Aorta (tissue), 5 donors: Measurements from ENCODE around the gene ACIN1. TPM values are rescaled to one million over a fixed set of nuclear protein-coding genes. Genes with fewer than 3 reads are reported as not detected.

ENCODE experiments used
- ATAC-seq: fragments of 200-7000 bp; cut with Tn5 transposase; one replicate; pipeline ENCODE4 v1.9.1; 2022; ENCODE audit warnings: moderate library complexity; ENCODE audit not compliant: low FRiP score
- DNase-seq, 2 donors: peaks; one replicate each; pipeline ENCODE4 v3.0.0-alpha.2; 2020
- H3K27ac ChIP-seq, 2 donors: one replicate each; pipeline ENCODE4 v1.5.1; 2013; ENCODE audit warnings: low read length in 2 of 2, mild to moderate bottlenecking in 2 of 2, moderate library complexity in 2 of 2, control low read depth in 1 of 2, inconsistent platforms in 1 of 2, low read depth in 1 of 2
- H3K27me3 ChIP-seq, 2 donors: one replicate each; pipeline ENCODE4 v1.6.1; 2013; ENCODE audit warnings: control low read depth in 1 of 2, low read length in 1 of 2, mild to moderate bottlenecking in 1 of 2, moderate library complexity in 1 of 2; ENCODE audit not compliant: insufficient read depth in 2 of 2, control insufficient read depth in 1 of 2
- H3K36me3 ChIP-seq, 2 donors: one replicate each; pipeline ENCODE4 v1.6.1; 2013; ENCODE audit warnings: control low read depth in 1 of 2, low read length in 1 of 2, mild to moderate bottlenecking in 1 of 2; ENCODE audit not compliant: insufficient read depth in 2 of 2, control insufficient read depth in 1 of 2
- H3K4me1 ChIP-seq, 2 donors: one replicate each; pipeline ENCODE4 v1.6.1; 2013; ENCODE audit warnings: low read length in 2 of 2, control low read depth in 1 of 2, mild to moderate bottlenecking in 1 of 2, moderate library complexity in 1 of 2; ENCODE audit not compliant: insufficient read depth in 2 of 2, control insufficient read depth in 1 of 2
- H3K4me3 ChIP-seq, 2 donors: one replicate each; pipeline ENCODE4 v1.5.1; 2013; ENCODE audit warnings: low read length in 2 of 2, control low read depth in 1 of 2, mild to moderate bottlenecking in 1 of 2
- H3K9me3 ChIP-seq: one replicate; pipeline ENCODE4 v1.6.1; 2013; ENCODE audit warnings: mild to moderate bottlenecking, low read length; ENCODE audit not compliant: control insufficient read depth
- WGBS, 2 donors: extraction: QIAGEN DNeasy Blood & Tissue Kit; methylation state at CpG; one replicate each; pipeline ENCODE4 v1.1.7; 2013; 5-methylcytosine and 5-hydroxymethylcytosine counted together
- intact Hi-C, 2 donors: fragments of 100-400 bp; cut with DNase I; formaldehyde crosslinking; loops; one replicate each; pipeline versions ENCODE4 v1.14.2 to v1.15.0; 2022
- polyA plus RNA-seq, 2 donors: library from polyadenylated mRNA; stranded (reverse); fragments of 200-250 nt; gene quantifications; one replicate each; pipeline ENCODE4 v1.2.3, GENCODE V29; 2013
- total RNA-seq, 2 donors: library from RNA; stranded (reverse); fragmentation: NEBNext Ultra II Directional; extraction: Animal tissue kit (Norgen Biotek cat#: 25700); gene quantifications; one replicate each; pipeline ENCODE4 v1.2.1, GENCODE V29; 2021
- donor health status: healthy with polysubstance abuse.
- donor health status: Bipolar disorder and iron deficiency.
- donor health status: DM: no; HTN: no; CAD: no.
- donor health status: DM: no; HTN: no; CAD: no.
- donor health status: DM: yes; HTN: yes; CAD: no.

Gene ACIN1
- total and polyA plus RNA-seq, 4 donors: 34.1 to 183 (median 140) TPM

DNA sequence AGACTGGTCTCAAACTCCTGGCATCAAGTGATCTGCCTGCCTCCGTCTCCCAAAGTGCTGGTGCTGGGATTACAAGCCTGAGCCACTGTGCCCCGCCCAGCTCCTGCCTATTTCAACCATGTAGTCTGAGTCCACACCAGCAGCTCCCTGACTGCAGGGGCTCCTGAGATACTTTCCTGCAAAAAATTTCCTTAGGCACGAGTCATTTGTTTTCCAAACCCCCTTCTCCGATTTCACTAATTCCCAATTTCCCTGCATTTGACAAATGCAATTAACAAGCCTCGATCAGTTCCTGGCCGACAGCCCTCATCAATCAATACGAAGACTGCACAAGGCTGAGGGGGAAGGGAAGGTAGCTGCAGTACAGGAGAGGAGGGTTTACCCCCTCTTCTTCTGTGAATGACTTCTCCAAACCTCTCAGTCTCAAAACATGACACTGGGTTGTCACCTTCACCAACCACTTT, 70.3 kb downstream of the ACIN1 start:
- H3K4me1 ChIP-seq: no peaks in the 10 kb centered on the region
- no peak overlapping the region for H3K27ac ChIP-seq
- no peak for DNase-seq
- H3K36me3 ChIP-seq: peaks cover 0 to 3% of the 10 kb centered on the region in 2 donors
- no peak overlapping the region for H3K4me3 ChIP-seq
- no peaks in the 10 kb centered on the region for H3K27me3 ChIP-seq
- intact Hi-C loops: no loop called here
- no peak for ATAC-seq
- WGBS, 2 donors: 60 to 68% methylated on average over 7 of the region's 7 CpGs
- no peaks in the 10 kb centered on the region for H3K9me3 ChIP-seq

DNA sequence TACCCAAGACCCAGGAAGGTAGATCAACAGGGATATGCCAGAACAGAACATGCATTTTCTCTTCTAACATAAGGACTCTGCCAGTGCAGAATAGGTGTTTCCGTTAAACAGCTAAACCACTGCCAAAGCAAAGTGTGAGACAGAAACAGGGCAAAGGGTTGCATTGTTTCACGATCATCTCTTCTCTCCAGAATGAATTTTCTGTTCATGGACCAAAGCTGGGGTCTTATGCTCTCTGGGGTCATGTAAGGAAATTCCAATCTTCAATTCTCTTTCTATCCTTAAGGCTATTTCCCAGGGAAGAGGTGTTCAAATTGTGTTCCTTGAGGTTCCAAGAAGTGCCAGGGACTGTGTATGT, 71.2 kb downstream of the ACIN1 start:
- Histone ChIP-seq H3K27ac (no peak overlapping the region), H3K4me1 (no peaks in the 10 kb centered on the region), H3K4me3 (no peak overlapping the region), H3K36me3 (peaks cover 0 to 3% of the 10 kb centered on the region in 2 donors), H3K9me3 (no peaks in the 10 kb centered on the region), H3K27me3 (no peaks in the 10 kb centered on the region)
- no peak for DNase-seq
- ATAC-seq: no peak
- 88 to 89% methylated on average over 2 of the region's 2 CpGs for WGBS, 2 donors
- intact Hi-C loops: no loop called here

DNA sequence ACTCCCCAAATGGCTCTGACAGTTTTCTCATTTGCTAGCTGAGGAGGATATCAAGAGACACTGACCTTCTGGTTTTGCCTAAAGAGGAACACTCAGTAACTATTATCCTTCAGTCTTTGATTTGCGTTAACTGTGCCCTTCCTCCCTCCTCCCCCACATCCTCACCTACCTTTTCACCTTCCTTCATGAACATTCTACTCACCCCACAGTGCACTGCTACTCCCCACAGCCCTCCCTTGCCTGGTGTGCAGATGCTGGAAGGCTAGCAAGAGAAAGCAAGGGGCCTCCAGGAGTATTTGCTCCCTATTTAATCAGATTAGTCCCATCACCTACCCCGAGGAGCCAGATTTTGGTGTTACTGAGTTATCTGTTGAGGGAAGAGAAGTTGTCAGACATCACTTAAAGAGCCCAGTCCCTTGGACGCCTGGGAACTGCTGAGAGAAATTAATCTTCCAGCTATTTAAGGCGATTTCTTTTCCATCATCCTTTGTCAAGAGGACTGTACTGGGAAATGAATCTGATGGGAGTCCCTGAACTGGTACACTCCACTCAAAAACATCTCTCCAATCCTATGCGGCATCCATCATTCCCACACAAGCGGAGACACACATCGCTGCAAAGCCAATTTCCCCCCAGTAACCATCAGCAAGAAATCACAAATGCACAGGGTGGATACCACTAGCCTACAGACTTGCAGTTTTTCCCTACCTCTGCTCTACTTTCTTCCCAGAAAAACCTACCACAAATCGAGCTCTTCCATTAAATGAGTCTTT, 71.7 kb downstream of the ACIN1 start:
- DNase-seq: no peak

DNA sequence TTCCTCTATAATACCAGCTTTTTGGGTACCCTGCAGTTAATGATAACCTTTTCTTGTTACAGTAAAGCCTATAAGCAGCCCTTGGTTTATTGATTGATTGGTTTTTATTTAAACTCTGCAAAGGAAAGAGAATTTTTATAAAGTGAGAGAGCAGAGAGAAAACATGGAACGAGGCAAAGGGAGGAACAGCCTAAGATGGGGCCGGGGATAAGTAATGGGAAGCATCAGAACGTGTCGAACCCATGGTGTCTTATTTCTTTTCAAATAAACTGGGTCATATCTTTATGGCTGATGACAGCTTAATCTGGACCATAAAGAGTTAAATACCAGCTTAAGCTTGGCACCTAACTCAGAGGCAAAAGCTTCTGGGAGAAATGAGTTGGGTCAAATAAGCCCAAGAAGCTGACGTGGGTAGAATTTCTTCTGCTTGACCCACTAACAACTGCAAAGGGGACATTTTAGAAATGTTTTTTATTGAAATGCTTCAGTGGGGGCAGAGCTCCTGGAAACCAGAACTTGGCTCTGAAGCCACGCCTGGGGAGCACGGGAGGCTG, 73.0 kb downstream of the ACIN1 start:
- peaks cover 0 to 3% of the 10 kb centered on the region in 2 donors for H3K36me3 ChIP-seq
- H3K27ac ChIP-seq: no peak overlapping the region
- DNase-seq (no peak), ATAC-seq (no peak)
- WGBS, 2 donors: 44 to 46% methylated on average over 7 of the region's 7 CpGs
- H3K9me3 ChIP-seq: no peaks in the 10 kb centered on the region
- no peak overlapping the region for H3K4me3 ChIP-seq
- H3K4me1 ChIP-seq: no peaks in the 10 kb centered on the region
- intact Hi-C loops: no loop called here
- H3K27me3 ChIP-seq: no peaks in the 10 kb centered on the region

More for the DNA sequence above, 71.7 kb downstream of the ACIN1 start:
- intact Hi-C loops: no loop called here
- WGBS, 2 donors: 60 to 70% methylated on average over 8 of the region's 8 CpGs
- Histone ChIP-seq H3K9me3 (no peaks in the 10 kb centered on the region), H3K36me3 (peaks cover 0 to 3% of the 10 kb centered on the region in 2 donors), H3K4me3 (no peak overlapping the region), H3K27me3 (no peaks in the 10 kb centered on the region), H3K27ac (no peak overlapping the region), H3K4me1 (no peaks in the 10 kb centered on the region)
- ATAC-seq: no peak

DNA sequence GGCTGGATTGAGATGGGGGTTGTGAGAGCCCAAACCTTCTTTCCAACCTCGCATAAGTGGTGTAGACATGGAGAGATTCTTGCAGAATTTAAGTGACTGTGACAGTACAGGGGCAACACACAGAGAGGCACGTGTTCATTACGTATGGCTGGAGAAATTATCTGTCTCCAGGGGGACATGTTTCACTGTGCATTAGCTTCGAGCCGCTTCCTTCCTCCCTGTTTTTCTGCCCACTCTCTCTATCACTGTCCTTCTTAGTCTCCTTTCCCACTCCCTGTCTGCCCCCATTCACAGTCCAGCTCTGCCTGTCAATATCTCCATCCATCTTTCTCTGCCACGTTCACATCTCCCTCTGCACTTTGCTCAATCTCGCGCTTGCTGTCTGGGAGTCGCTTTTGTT, 73.5 kb downstream of the ACIN1 start:
- intact Hi-C loops: no loop called here
- H3K4me1 ChIP-seq: no peaks in the 10 kb centered on the region
- WGBS, 2 donors: 49 to 69% methylated on average over 9 of the region's 9 CpGs
- no peak overlapping the region for H3K4me3 ChIP-seq
- H3K36me3 ChIP-seq: peaks cover 0 to 3% of the 10 kb centered on the region in 2 donors
- H3K27me3 ChIP-seq: no peaks in the 10 kb centered on the region
- no peak overlapping the region for H3K27ac ChIP-seq
- H3K9me3 ChIP-seq: no peaks in the 10 kb centered on the region
- ATAC-seq: no peak
- no peak for DNase-seq

DNA sequence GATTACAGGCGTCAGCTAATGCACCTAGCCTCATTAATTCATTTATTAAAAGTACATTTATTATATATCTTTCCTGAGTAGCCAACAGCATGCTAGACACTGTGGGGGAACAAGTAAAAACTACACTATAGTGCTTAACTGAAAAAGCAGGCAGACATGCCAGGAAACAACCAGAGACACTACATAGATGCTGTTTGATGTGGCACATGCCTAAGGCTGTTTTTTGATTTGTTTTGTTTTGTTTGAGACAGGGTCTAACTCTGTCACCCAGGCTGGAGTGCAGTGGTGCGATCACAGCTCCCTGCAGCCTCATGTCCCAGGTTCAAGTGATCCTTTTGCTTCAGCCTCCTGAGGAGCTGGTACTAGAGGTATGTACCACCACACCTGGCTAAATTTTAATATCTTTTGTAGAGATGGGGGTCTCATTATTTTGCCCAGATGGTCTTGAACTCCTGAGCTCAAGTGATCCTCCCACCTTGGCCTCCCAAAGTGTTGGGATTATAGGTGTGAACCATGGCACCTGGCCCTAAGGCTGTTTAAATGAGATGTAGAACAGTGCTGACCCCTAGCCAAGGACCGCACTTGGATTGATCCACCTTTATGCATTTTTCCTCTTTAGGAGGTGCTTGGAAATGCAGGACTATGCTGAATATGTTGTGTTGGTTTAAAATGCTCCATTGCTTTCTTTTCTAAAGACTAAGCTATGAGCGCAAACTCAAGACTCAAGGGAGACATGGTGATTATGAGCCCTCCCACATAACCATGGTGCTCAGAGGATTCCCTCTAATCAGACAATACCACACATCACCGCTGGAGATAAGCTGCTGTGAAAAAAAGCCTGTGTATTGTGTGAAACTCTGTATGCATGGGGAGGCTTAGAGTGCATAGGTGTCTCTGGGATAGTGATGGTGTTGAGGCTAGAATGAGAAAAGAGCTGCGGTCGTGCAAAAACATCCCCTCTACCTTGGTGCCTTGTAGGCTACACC, 74.5 kb downstream of the ACIN1 start:
- intact Hi-C loops: no loop called here
- Histone ChIP-seq H3K4me3 (no peak overlapping the region), H3K9me3 (no peaks in the 10 kb centered on the region), H3K36me3 (no peaks in the 10 kb centered on the region), H3K4me1 (no peaks in the 10 kb centered on the region), H3K27me3 (no peaks in the 10 kb centered on the region), H3K27ac (no peak overlapping the region)
- DNase-seq (no peak), ATAC-seq (no peak)
- 89 to 93% methylated on average over 7 of the region's 7 CpGs for WGBS, 2 donors

DNA sequence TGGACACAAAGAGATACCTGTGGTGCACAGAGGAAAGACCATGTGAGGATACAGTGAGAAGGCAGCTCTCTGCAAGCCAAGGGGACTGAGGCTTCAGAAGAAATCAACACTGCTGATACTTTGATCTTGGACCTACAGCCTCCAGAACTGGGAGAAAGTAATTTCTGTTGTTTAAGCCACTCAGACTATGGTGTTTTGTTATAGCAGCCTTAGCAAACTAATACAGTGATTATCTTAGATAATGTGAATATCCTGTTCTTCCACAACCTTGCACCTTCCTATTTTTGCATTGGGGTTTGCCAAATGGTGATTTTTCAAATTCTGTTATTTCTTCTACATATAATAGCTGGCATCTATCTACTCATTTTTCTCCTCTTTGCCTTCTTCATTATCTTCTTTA, 76.8 kb downstream of the ACIN1 start:
- no peaks in the 10 kb centered on the region for H3K9me3 ChIP-seq
- DNase-seq: no peak
- no peak overlapping the region for H3K27ac ChIP-seq
- H3K4me1 ChIP-seq: no peaks in the 10 kb centered on the region
- H3K27me3 ChIP-seq: no peaks in the 10 kb centered on the region
- no peaks in the 10 kb centered on the region for H3K36me3 ChIP-seq
- ATAC-seq: no peak
- H3K4me3 ChIP-seq: no peak overlapping the region
- intact Hi-C loops: no loop called here

DNA sequence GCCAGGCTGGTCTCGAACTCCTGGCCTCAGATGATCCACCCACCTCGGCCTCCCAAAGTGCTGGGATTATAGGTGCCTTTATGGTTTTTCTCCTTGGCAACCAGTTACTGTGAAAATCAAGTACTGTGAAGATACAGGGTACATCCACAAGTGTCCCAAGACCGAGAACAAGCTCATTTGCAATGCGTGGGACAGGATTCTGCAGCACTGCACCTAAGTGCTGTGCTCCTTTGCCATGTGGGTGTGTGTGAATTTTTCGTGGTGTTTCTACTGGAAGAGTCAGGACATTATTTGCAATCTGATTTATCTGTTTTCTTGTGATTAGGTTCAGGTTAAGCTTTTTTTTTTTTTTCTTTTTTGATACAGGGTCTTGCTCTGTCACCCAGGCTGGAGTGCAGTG, 77.8 kb downstream of the ACIN1 start:
- Histone ChIP-seq H3K27ac (no peak overlapping the region), H3K9me3 (no peaks in the 10 kb centered on the region), H3K4me3 (no peak overlapping the region), H3K27me3 (no peaks in the 10 kb centered on the region), H3K36me3 (no peaks in the 10 kb centered on the region), H3K4me1 (no peaks in the 10 kb centered on the region)
- intact Hi-C loops: no loop called here
- ATAC-seq (no peak), DNase-seq (no peak)
- 80 to 84% methylated on average over 5 of the region's 5 CpGs for WGBS, 2 donors
